Adrenal gland (tissue), 5 donors: ENCODE data around the gene VWA2.

Experiments
- POLR2A ChIP-seq, 2 donors: fragments of 450-650 bp; IDR thresholded peaks; one replicate each; pipeline ENCODE4 v1.6.1; 2017; ENCODE audit warnings: antibody characterized with exemption in 2 of 2, mild to moderate bottlenecking in 2 of 2, moderate library complexity in 1 of 2
- TF ChIP-seq, protein P1 (sequence below), 6 experiments: fragments of 450-650 bp in 4 of 6; fragments of 200-600 bp in 2 of 6; sonication (generic) in 1 of 6; IDR thresholded peaks; 1 replicate in 5 of 6; 2 replicates in 1 of 6; pipeline versions ENCODE4 v1.5.1 to v1.8.0; 2016 to 2021; ENCODE audit warnings: antibody characterized with exemption in 6 of 6, mild to moderate bottlenecking in 2 of 6, moderate library complexity in 1 of 6
- donor health status: DM: no; HTN: no; CAD: no.

DNA sequence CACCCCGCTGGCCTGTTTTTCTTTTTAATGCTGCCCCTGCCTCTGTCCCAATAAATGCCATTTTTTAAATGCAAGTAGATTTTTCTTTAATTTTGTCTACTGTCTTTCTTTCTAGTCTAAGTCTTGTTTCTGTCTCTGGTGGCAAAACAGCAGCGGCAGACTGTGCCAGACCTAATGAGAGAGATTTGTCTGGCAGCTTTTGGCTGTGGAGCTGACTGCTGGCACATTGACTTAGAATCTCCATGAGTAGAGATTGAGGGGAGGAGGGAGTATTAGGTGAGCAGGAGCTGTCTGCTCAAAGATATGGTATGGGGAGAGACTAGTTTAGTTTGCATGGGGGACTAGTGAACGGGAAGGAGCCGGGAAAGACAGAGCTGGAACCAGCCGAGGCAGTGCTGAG lies 13.0 kb downstream of the VWA2 start:
- no peak for TF ChIP-seq POLR2A (IDR thresholded peaks at IDR 0.05)
- TF ChIP-seq, protein P1, sequence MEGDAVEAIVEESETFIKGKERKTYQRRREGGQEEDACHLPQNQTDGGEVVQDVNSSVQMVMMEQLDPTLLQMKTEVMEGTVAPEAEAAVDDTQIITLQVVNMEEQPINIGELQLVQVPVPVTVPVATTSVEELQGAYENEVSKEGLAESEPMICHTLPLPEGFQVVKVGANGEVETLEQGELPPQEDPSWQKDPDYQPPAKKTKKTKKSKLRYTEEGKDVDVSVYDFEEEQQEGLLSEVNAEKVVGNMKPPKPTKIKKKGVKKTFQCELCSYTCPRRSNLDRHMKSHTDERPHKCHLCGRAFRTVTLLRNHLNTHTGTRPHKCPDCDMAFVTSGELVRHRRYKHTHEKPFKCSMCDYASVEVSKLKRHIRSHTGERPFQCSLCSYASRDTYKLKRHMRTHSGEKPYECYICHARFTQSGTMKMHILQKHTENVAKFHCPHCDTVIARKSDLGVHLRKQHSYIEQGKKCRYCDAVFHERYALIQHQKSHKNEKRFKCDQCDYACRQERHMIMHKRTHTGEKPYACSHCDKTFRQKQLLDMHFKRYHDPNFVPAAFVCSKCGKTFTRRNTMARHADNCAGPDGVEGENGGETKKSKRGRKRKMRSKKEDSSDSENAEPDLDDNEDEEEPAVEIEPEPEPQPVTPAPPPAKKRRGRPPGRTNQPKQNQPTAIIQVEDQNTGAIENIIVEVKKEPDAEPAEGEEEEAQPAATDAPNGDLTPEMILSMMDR (IDR thresholded peaks at IDR 0.05): no peak
